ENCODE data around the gene ZNF800. TPM values are rescaled to one million over a fixed set of nuclear protein-coding genes. Genes with fewer than 3 reads are reported as not detected.

Gene ZNF800
- total and polyA plus RNA-seq, 4 experiments from 2014 or later = 25.6 to 63.3 (median 60.4) TPM

- Mint-ChIP-seq H3K27ac (peak overlapping the region in 2 of 7 donors; percentile 18 to 49), H3K36me3 (peaks cover 24 to 44% of the 10 kb centered on the region in 2 donors), H3K27me3 (no peaks in the 10 kb centered on the region), H3K4me1 (peaks cover 18 to 39% (median 27%) of the 10 kb centered on the region in 4 donors), H3K9me3 (peaks cover 0 to 2% (median 0%) of the 10 kb centered on the region in 8 donors), H3K4me3 (no peak overlapping the region)
- POLR2A ChIA-PET (ENCODE audit: partially characterized antibody) = interaction anchor here (0.7 to 0.8 kb wide), 2 partner anchors 8 to 24 kb away, joined by 3 read pairs; no protein-coding TSS in a partner anchor
- H3K4me1 ChIP-seq (ENCODE audit: insufficient read depth, low read length) = peaks cover 15% of the 10 kb centered on the region
- no peak for DNase-seq
- H3K27ac ChIP-seq (ENCODE audit: low read depth, low read length) = no peak overlapping the region
- CTCF ChIA-PET (ENCODE audit: partially characterized antibody) = interaction anchor here (1.9 to 2.3 kb wide), 2 partner anchors 19 to 80 kb away, joined by 9 to 11 read pairs; no protein-coding TSS in a partner anchor
- H3K27me3 ChIP-seq (ENCODE audit: insufficient read depth, low read length) = no peaks in the 10 kb centered on the region
- peaks cover 12% of the 10 kb centered on the region for H3K36me3 ChIP-seq (ENCODE audit: insufficient read depth, low read length)
- no peak overlapping the region for H3K4me3 ChIP-seq (ENCODE audit: low read length in 2 of 2)
- intact Hi-C loops (cut with micrococcal nuclease) = no loop called here
- no peaks in the 10 kb centered on the region for H3K9me3 ChIP-seq (ENCODE audit: control insufficient read depth in 1 of 2, low read length in 2 of 2)
These were observed 24.8 kb downstream of the ZNF800 start for GRCh38 chr7:127367679-127368078.

GRCh38 chr7:127366680-127367079 is 25.8 kb downstream of the ZNF800 start:
- no peaks in the 10 kb centered on the region for H3K27me3 ChIP-seq (ENCODE audit: insufficient read depth, low read length)
- Mint-ChIP-seq H3K36me3 (peaks cover 24 to 43% of the 10 kb centered on the region in 2 donors), H3K4me3 (peak overlapping the region in 1 of 8 donors; percentile 13), H3K27ac (peak overlapping the region in 2 of 7 donors; percentile 62 to 73), H3K9me3 (peaks cover 0 to 2% (median 0%) of the 10 kb centered on the region in 8 donors), H3K4me1 (peaks cover 18 to 39% (median 27%) of the 10 kb centered on the region in 4 donors), H3K27me3 (no peaks in the 10 kb centered on the region)
- H3K9me3 ChIP-seq (ENCODE audit: control insufficient read depth in 1 of 2, low read length in 2 of 2) = no peaks in the 10 kb centered on the region
- peaks cover 8% of the 10 kb centered on the region for H3K36me3 ChIP-seq (ENCODE audit: insufficient read depth, low read length)
- H3K4me3 ChIP-seq (ENCODE audit: low read length in 2 of 2) = no peak overlapping the region
- no peak overlapping the region for H3K27ac ChIP-seq (ENCODE audit: low read depth, low read length)
- intact Hi-C loops (cut with micrococcal nuclease) = no loop called here
- CTCF ChIA-PET (ENCODE audit: partially characterized antibody) = interaction anchor here (1.1 to 1.9 kb wide), 2 partner anchors 12 to 18 kb away, joined by 3 to 9 read pairs; no protein-coding TSS in a partner anchor
- H3K4me1 ChIP-seq (ENCODE audit: insufficient read depth, low read length) = peaks cover 15% of the 10 kb centered on the region
- DNase-seq = no peak
- POLR2A ChIA-PET (ENCODE audit: partially characterized antibody) = interaction anchor here (0.8 kb wide), 1 partner anchor 55 kb away, joined by 3 read pairs; no protein-coding TSS in a partner anchor

DNA sequence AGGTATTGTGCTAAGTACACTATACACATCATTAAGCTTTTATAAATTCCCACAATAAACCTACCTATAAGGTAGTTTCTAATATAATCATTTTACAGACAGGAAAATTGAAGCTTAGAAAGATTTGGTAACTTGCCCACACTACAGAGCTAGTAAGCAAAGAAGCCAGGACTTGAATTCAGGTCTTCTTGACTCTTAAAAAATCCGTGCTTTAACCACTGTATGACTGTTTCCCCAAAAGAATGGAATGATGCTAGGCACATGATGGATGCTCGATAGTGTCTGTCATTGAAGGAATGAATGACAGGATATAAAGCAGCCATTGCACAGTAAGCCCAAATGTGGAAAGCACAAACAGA is 26.6 kb downstream of the ZNF800 start:
- CTCF ChIA-PET (ENCODE audit: partially characterized antibody) = interaction anchor here (1.1 to 1.9 kb wide), 2 partner anchors 11 to 17 kb away, joined by 3 to 9 read pairs; no protein-coding TSS in a partner anchor
- no peak overlapping the region for H3K4me3 Mint-ChIP-seq
- H3K27me3 Mint-ChIP-seq = no peaks in the 10 kb centered on the region
- H3K27ac Mint-ChIP-seq = peak overlapping the region in 1 of 7 donors; percentile 8
- H3K27me3 ChIP-seq (ENCODE audit: insufficient read depth, low read length) = no peaks in the 10 kb centered on the region
- H3K27ac ChIP-seq (ENCODE audit: low read depth, low read length) = no peak overlapping the region
- intact Hi-C loops (cut with micrococcal nuclease) = no loop called here
- H3K9me3 ChIP-seq (ENCODE audit: control insufficient read depth in 1 of 2, low read length in 2 of 2) = no peaks in the 10 kb centered on the region
- H3K4me1 Mint-ChIP-seq = peaks cover 19 to 39% (median 26%) of the 10 kb centered on the region in 4 donors
- peaks cover 7% of the 10 kb centered on the region for H3K36me3 ChIP-seq (ENCODE audit: insufficient read depth, low read length)
- peaks cover 0 to 2% (median 0%) of the 10 kb centered on the region in 8 donors for H3K9me3 Mint-ChIP-seq
- no peak overlapping the region for H3K4me3 ChIP-seq (ENCODE audit: low read length in 2 of 2)
- peaks cover 22 to 39% of the 10 kb centered on the region in 2 donors for H3K36me3 Mint-ChIP-seq
- POLR2A ChIA-PET (ENCODE audit: partially characterized antibody) = interaction anchor here (0.8 kb wide), 1 partner anchor 56 kb away, joined by 3 read pairs; no protein-coding TSS in a partner anchor
- H3K4me1 ChIP-seq (ENCODE audit: insufficient read depth, low read length) = peaks cover 15% of the 10 kb centered on the region
- DNase-seq = no peak

DNA sequence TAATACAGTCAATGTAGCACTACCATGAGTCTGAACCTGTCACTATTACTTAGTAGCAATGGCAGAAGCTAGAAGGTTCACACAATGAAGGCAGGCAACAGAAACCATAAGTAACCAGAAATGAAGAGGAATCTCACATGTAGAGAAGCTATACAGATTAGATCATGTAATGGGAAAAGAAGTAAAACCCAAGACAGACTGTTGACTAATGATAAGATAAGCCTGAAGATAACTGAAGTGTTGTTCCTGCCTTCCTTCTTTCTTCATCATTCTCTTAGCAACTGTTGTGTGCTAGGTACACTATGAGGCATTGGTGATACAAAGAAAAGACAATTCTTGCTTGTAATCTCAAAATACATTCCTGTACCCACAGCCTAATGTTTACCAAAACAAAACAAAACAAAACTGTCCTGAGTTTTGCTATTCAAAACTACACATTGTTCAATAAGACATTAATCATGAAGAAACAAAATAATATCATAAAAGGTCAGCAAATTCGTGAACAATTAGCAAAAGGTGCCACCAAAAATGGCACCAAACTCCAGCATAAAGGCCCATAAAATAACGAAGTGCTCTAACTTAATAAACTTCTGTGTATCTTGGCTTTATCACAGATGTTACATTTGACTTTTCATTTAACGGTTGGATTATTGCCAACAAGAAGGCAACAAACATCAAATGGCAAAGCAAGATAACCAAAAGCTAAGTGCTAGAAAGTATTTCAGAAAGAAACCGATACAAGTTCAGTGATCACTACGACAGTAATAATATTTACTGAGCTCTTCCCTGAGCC is 27.1 kb downstream of the ZNF800 start:
- peak overlapping the region in 2 of 7 donors; percentile 36 to 37 for H3K27ac Mint-ChIP-seq
- Histone ChIP-seq H3K4me3 (ENCODE audit: low read length in 2 of 2) (no peak overlapping the region), H3K36me3 (ENCODE audit: insufficient read depth, low read length) (peaks cover 9% of the 10 kb centered on the region), H3K4me1 (ENCODE audit: insufficient read depth, low read length) (peaks cover 15% of the 10 kb centered on the region), H3K9me3 (ENCODE audit: control insufficient read depth in 1 of 2, low read length in 2 of 2) (no peaks in the 10 kb centered on the region), H3K27me3 (ENCODE audit: insufficient read depth, low read length) (no peaks in the 10 kb centered on the region), H3K27ac (ENCODE audit: low read depth, low read length) (no peak overlapping the region)
- H3K9me3 Mint-ChIP-seq = peaks cover 0 to 2% (median 0%) of the 10 kb centered on the region in 8 donors
- H3K4me1 Mint-ChIP-seq = peaks cover 21 to 39% (median 26%) of the 10 kb centered on the region in 4 donors
- peaks cover 22 to 40% of the 10 kb centered on the region in 2 donors for H3K36me3 Mint-ChIP-seq
- no peak overlapping the region for H3K4me3 Mint-ChIP-seq
- H3K27me3 Mint-ChIP-seq = no peaks in the 10 kb centered on the region
- intact Hi-C loops (cut with micrococcal nuclease) = no loop called here
- DNase-seq = no peak
- POLR2A ChIA-PET (ENCODE audit: partially characterized antibody) = no interaction called here
- CTCF ChIA-PET (ENCODE audit: partially characterized antibody) = interaction anchor here (0.7 to 2.0 kb wide), 3 partner anchors 17 to 82 kb away, joined by 3 to 9 read pairs (median 7); no protein-coding TSS in a partner anchor

DNA sequence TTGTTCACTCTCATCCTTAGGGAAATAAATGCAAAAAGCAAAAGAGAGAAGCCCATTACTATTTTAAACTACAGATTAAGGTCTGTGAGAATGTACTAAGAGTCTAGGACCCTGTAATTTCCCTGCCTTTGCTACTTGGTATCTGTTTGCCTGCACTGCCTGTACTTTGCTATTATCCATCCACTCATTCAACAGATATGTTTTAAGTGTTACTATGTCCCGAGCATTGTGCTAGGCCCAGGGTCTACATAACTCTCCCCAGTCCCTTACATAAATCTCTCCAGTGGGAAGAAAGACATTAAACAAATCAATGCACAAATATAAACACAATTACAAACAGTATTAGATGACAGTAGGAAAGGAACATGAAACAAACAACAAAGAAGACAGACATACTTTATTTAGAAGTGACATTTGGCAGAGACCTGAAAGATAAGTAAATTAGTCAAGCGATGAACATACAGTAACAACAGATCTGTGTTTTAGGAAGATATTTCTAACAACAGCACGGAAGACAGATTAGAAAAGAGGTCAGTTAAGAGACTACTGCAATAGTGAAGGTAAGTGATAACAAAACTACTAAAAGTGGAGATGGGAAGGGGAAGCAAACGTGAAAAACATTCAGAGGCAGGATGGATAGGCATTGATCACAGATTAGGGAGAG is 30.0 kb downstream of the ZNF800 start:
- H3K4me3 ChIP-seq (ENCODE audit: low read length in 2 of 2) = no peak overlapping the region
- ChIA-PET CTCF (ENCODE audit: partially characterized antibody) (interaction anchor here (0.7 to 1.0 kb wide), 2 partner anchors 10 to 152 kb away, joined by 3 to 4 read pairs; no protein-coding TSS in a partner anchor), POLR2A (ENCODE audit: partially characterized antibody) (interaction anchor here (1.2 kb wide), 1 partner anchor 30 kb away, joined by 3 read pairs; the partner anchor contains the start of gene ZNF800)
- Mint-ChIP-seq H3K36me3 (peaks cover 12 to 34% of the 10 kb centered on the region in 2 donors), H3K27me3 (no peaks in the 10 kb centered on the region), H3K9me3 (no peaks in the 10 kb centered on the region), H3K4me3 (no peak overlapping the region), H3K4me1 (peaks cover 19 to 27% (median 24%) of the 10 kb centered on the region in 4 donors), H3K27ac (no peak overlapping the region)
- no peak overlapping the region for H3K27ac ChIP-seq (ENCODE audit: low read depth, low read length)
- intact Hi-C loops (cut with micrococcal nuclease) = no loop called here
- H3K4me1 ChIP-seq (ENCODE audit: insufficient read depth, low read length) = peaks cover 8% of the 10 kb centered on the region
- H3K27me3 ChIP-seq (ENCODE audit: insufficient read depth, low read length) = no peaks in the 10 kb centered on the region
- H3K36me3 ChIP-seq (ENCODE audit: insufficient read depth, low read length) = peaks cover 15% of the 10 kb centered on the region
- no peaks in the 10 kb centered on the region for H3K9me3 ChIP-seq (ENCODE audit: control insufficient read depth in 1 of 2, low read length in 2 of 2)
- no peak for DNase-seq

DNA sequence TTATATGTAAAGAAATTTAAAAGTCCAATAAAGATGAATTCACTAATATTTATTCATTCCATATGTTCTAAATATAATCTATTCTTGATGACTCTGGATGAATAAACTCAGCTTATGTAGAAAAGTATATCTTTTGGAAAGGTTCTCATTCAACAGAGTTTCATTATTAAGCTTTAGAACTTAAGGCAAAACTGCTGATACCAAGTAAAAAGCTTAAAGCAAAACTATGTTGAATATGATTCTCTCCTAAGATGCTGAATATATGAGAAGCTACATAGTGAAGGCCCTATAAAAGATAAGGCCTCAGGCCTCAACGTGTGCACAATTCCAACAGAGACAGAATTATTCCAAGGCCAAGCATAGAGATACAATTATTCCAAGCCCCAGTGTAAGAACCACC is 30.8 kb downstream of the ZNF800 start:
- POLR2A ChIA-PET (ENCODE audit: partially characterized antibody) = interaction anchor here (1.2 kb wide), 1 partner anchor 31 kb away, joined by 3 read pairs; the partner anchor contains the start of gene ZNF800
- H3K27me3 ChIP-seq (ENCODE audit: insufficient read depth, low read length) = no peaks in the 10 kb centered on the region
- intact Hi-C loops (cut with micrococcal nuclease) = no loop called here
- no peaks in the 10 kb centered on the region for H3K9me3 ChIP-seq (ENCODE audit: control insufficient read depth in 1 of 2, low read length in 2 of 2)
- peak overlapping the region in 1 of 7 donors; percentile 8 for H3K27ac Mint-ChIP-seq
- H3K4me1 Mint-ChIP-seq = peaks cover 13 to 22% (median 19%) of the 10 kb centered on the region in 4 donors
- H3K27ac ChIP-seq (ENCODE audit: low read depth, low read length) = no peak overlapping the region
- CTCF ChIA-PET (ENCODE audit: partially characterized antibody) = interaction anchor here (0.7 to 1.0 kb wide), 2 partner anchors 9 to 152 kb away, joined by 3 to 4 read pairs; no protein-coding TSS in a partner anchor
- H3K4me3 Mint-ChIP-seq = no peak overlapping the region
- H3K4me1 ChIP-seq (ENCODE audit: insufficient read depth, low read length) = peaks cover 6% of the 10 kb centered on the region
- H3K36me3 ChIP-seq (ENCODE audit: insufficient read depth, low read length) = peaks cover 15% of the 10 kb centered on the region
- H3K36me3 Mint-ChIP-seq = peaks cover 10 to 29% of the 10 kb centered on the region in 2 donors
- no peaks in the 10 kb centered on the region for H3K9me3 Mint-ChIP-seq
- no peaks in the 10 kb centered on the region for H3K27me3 Mint-ChIP-seq
- DNase-seq = no peak
- no peak overlapping the region for H3K4me3 ChIP-seq (ENCODE audit: low read length in 2 of 2)
